C4-2B (cell line): ENCODE results near the gene PIK3R6.

Experiments used
- CTCF ChIP-seq: fragments of 450-650 bp; conservative IDR thresholded peaks from 2 replicates; pipeline ENCODE4 v1.5.1; 2017; ENCODE audit warnings: mild to moderate bottlenecking
- ZFX ChIP-seq: fragments of 450-650 bp; IDR thresholded peaks from 2 replicates; pipeline ENCODE4 v1.6.1; 2017

DNA sequence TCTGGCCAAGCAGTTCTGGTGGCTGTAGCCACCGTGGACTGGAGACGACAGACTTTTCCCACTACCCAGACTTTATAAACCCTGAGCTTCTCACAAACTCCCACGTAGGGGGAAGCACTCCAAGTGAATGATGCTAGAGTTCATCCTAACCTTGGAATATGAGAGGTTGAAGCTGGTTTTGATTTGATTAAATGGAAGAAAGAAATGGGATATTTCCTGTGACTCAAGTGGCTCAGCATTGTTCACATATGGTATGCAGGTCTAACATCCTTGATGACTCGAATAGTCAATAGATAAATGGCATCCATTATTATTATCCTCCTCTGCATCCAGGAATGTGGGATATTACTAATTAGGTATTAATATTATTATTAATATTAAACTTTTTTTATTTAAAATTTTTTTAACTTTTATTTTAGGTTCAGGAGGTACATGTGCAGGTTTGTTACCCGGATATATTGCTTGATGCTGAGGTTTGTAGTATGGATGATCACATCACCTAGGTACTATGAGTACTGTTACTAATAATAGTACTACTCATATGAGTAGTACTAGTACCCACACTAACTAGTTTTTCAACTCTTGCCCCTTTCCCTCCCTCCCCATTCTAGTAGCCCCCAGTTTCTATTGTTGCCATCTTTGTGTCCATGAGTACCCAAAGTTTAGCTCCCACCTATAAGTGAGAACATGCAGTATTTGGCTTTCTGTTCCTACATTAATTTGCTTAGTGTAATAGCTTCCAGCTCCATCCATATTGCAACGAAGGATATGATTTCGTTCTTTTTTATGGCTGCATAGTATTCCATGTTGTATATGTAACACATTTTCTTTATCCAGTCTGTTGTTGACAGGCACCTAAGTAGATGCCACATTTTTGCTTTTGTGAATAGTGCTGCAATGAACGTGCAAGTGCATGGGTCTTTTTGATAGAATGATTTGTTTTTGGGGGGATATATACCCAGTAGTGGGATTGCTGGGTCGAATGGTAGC, 22.9 kb downstream of the PIK3R6 start:
- no peak for TF ChIP-seq CTCF
- TF ChIP-seq ZFX: no peak
